ENCODE measurements around the gene DYNC1I1.

DYNC1I1 gene

GRCh38 chr7:95772298-95772770 lies at the start of gene DYNC1I1:
DYNC1I1 (plus strand) TSS chr7:95772554; CDS start chr7:95804730, 32,176 bp downstream.
- peak; percentile 74 for DNase-seq (ENCODE audit: low spot score)

- DNase-seq (ENCODE audit: low spot score): no peak
These were observed 48.7 kb upstream of the DYNC1I1 start for GRCh38 chr7:95723583-95724180.

- no peak for DNase-seq (ENCODE audit: low spot score)
These were observed 47.1 kb upstream of the DYNC1I1 start for GRCh38 chr7:95725205-95725604.

- DNase-seq (ENCODE audit: low spot score): no peak
These were observed 41.7 kb upstream of the DYNC1I1 start for GRCh38 chr7:95730493-95731280.

- DNase-seq (ENCODE audit: low spot score): no peak
These were observed 35.7 kb upstream of the DYNC1I1 start for GRCh38 chr7:95736635-95737034.

DNA sequence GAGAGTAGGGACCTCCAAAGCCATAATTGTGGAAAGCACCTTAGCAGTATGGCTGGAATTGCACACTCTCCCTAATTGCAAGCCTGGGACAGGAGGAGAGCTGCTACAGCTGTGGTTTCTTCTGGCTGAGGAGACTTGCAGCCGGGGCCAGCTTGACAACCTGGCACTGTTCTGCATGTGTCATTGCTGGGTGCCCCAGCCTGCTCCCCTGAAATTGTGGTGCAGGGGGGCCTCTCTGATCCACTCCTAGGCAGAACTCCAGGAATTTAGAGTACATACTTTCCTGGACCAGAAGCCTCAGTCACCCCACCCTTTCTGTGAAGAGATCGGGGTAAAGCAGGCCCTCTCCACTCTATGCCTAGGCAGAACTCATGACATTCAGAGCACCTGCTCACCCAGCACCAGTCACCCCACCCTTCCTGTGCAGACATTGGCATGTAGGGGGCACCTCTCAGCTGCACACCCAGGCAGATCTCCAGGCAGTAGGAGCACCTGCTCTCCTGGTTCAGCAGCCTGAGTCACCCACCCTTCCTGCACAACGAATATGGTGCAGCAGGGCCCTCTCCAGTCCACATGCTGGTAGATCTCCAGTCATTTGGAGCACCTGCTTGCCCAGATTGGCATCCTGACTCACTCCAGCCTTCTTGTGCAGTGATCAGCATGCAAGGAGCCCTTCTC lies 34.4 kb upstream of the DYNC1I1 start:
- no peak for DNase-seq (ENCODE audit: low spot score)

DNA sequence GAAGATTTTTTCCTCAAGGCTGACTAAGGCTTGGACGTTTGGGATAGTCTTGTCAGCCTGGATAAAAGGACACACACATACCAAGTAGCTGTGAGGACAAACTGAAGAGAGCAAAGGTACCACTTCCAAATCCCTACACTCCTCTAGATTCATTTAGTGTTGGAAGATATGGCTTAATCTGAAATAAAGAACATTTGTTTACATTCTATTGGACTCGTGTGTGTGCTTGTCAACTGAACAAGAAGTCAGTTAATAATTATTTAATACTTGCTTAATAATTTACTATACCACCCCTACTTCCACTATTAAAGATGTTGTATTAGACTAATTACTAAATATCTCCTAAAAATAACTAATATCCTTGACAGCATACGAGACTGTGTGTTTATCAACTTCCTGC lies 23.3 kb upstream of the DYNC1I1 start:
- no peak for DNase-seq (ENCODE audit: low spot score)

- DNase-seq (ENCODE audit: low spot score): no peak
These were observed 22.8 kb upstream of the DYNC1I1 start for GRCh38 chr7:95749515-95749914.

GRCh38 chr7:95753440-95753839 lies 18.9 kb upstream of the DYNC1I1 start:
- DNase-seq (ENCODE audit: low spot score): no peak

DNA sequence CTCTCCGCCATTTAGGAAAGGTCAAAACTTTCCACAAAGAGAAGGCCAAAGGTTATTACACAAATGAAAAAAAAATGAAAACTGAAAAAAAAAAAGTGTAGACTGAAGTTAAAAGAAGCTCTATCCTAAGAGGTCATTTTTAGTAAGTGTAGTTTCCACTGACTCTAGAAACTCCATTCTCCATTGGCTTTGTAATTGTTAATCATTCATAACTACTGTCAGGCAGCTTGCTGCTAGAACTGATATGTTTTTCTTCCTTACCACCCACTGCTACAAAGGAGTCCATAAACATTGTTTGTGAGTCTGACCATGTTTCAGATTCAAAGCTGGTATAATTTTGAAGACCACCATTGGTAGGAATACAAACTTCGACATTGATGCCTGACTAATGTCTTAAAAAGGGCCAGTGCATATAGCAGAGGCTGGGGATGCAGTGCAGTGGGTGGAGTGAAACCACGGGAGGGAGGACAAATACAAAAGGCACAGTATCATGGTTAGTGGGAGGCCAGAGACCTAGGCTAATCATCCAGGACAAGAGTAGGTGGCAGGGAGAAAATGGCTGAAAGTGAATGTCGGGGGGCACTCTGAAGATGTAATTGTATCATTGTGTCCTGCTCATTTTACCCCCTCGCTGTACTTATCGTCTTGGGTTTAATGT lies 16.9 kb upstream of the DYNC1I1 start:
- DNase-seq (ENCODE audit: low spot score): no peak

GRCh38 chr7:95758187-95758586 lies 14.2 kb upstream of the DYNC1I1 start:
- DNase-seq (ENCODE audit: low spot score): no peak

DNA sequence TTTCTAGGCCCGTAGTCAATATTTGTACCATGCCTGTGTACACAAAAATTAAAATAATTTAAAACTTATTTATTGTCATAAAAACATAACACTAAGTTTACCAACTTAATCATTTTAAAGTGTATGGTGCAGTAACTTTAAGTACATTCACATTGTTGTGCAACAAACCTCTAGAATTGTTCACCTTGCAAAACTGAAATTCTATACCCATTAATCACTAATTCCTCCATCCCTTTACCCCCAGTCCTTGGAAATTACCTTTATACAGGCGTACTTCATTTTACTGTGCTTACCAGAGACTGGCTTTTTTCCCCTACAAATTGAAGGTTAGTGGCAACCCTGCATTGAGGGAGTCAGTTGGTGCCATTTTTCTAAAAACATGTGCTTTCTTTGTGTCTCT lies 6.3 kb upstream of the DYNC1I1 start:
- DNase-seq (ENCODE audit: low spot score): no peak

DNA sequence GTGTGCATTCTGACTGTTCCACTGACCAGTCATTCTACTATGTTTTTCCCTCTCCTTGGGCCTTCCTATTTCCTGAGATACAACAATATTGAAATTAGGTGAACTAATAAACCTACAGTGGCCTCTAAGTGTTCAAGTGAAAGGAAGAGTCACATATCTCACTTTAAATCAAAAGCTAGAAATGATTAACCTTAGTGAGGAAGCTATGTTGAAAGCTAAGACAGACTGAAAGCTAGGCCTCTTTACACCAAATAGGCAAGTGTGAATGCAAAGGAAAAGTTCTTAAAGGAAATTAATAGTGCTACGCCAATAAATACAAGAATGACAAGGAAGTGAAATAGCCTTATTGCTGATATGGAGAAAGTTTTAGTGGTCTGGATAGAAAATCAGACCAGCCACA lies 5.7 kb upstream of the DYNC1I1 start:
- no peak for DNase-seq (ENCODE audit: low spot score)

DNA sequence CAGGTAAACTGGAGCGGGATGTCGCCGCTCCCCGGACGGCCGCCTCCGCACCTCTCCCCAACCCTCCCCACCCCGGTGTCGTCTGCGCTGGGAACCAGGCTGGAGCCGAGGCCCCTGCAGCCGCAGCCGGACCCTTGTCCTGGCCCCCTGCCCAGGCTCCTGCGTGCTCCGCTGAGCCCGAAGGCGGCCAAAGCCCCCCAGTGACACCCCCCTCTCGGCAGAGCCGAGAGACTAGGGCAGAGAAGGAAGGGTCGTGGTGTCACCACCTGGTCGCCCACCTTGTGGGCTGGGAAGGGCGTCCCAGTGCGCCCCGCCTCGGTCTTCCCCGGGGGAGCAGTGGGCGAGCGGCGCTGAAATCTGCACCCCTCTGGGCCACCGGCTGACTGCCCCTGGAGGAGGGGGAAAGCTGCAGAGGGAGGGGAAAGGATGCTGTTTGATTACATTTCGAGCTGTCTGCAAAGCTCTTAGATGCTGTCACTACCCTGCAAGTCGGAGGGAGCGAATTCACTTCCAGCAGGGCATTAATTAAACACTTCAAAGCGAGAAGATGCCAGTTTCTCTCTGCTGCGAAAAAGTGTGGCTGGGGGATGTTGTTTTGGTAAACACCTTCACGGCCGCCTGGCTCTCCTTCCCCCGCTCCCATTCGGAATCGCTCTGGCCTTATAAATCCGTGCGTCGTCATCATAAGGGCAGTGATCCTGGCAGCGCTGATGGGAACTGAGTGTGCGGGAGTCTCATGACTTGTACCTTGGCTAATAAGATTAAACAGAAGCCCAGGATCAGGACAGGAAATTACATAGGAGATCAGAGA lies 622 bp downstream of the DYNC1I1 start:
- peak; percentile 55 for DNase-seq (ENCODE audit: low spot score)

DNA sequence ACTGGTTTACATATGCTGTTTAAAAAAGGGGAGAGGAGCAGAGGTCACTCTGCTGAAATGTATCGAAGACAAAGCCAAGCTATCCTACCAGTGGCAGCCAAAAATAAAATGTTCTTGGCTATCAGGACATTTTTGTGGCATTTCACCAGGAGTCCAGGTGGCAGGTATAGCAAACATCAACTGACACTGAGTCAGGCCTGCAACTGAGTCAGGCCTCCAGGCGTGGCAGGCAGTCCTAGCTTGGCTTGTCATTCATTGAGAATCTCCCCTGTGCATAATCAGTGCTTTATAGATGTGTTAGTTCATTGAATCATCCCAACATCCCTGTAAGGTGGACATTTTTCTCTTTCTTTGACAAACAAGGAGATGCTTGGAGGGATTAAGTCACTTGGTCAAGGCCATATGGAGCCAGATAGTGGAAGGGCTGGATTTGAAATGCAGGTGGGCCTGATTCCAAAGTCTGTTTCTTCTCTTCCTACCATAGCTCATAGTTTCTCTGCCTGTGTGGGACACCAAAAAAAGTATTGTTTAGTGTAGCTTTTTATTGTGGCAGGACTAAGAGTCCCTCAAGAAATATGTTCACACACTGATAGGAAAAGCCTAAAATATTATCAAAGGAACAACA lies 4.3 kb downstream of the DYNC1I1 start:
- DNase-seq (ENCODE audit: low spot score): no peak

DNA sequence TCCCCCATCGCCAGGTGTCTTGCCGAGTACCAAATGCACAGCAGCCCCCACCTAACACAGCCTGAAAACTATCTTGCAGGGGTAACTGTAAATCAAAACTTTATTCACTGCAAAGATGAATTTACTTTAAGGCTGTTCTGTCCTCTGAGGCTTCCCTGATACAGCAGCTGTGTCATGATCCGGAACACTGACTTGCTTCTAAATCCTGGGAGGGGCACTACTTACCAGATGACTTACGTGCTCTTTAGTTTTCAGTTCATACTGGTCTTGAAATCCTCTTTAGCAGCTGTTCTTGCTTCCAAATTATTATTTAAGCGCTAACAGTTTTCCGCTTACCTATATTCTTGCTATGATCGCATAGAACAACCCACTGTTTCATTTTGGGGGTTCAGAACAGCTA lies 4.9 kb downstream of the DYNC1I1 start:
- no peak for DNase-seq (ENCODE audit: low spot score)

DNA sequence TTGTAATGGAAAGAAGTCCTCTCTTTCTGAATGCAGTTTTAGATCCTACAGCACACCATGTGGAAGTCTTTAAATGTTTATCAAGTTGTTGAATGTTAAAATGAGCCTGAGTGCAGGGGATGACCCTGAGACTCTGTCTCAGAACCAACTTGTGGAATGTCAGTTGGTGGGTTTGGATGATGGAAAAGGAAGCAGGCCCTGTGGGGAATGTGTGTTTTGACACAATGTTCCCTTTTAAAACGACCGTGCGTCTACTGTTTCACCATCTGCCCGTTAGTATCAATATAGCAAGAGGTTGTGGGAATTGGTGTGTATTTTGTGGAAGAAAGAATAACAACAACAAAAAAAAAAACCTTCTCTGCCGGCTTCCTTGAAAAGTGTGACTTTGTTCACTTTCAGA lies 8.3 kb downstream of the DYNC1I1 start:
- DNase-seq (ENCODE audit: low spot score): no peak

DNA sequence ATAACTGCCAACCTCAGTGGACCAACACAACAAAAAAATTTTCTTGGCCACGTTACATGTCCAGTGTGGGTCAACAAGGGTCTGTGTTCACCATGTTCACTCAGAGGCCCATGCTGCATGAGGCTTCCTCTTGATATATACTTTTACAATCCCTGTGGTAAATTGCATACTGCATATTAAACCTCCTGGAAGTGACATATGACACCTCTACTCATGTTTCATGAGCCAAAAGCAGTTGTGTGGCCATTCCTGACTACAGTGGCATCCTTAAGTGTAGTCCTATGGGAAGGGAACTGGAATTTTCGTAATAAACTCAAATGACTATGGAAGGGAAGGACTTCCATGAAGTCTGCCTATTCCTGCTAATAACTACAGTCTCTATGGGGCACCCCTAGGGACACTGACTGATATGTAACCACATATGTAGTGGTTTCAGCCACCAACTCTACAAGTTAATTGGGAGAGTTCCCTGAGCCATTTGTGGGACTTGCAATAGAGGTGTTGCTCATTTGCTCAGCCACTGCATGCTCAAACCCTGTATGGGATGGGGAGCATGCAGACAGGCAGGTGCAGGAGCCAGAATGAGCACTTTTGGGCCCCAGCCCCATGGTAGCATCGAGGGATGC lies 9.7 kb downstream of the DYNC1I1 start:
- no peak for DNase-seq (ENCODE audit: low spot score)

GRCh38 chr7:95784796-95785195 lies 12.4 kb downstream of the DYNC1I1 start:
- no peak for DNase-seq (ENCODE audit: low spot score)

GRCh38 chr7:95788258-95788657 lies 15.9 kb downstream of the DYNC1I1 start:
- DNase-seq (ENCODE audit: low spot score): no peak

GRCh38 chr7:95788884-95789283 lies 16.5 kb downstream of the DYNC1I1 start:
- no peak for DNase-seq (ENCODE audit: low spot score)
